Activated T-cell treated with anti-CD3 and anti-CD28 coated beads, Interleukin-2, amount 50 U/mL, for 24 hours (primary cell): ENCODE measurements around the gene TBX1.

Experiments
- DNase-seq: peaks from one replicate; pipeline ENCODE4 v3.0.0-alpha.2; 2020
- H3K27ac Mint-ChIP-seq: 2 replicates; pipeline ENCODE4 v1.8.0; 2020; ENCODE audit warnings: mild to moderate bottlenecking, mixed read lengths
- H3K27me3 Mint-ChIP-seq: 2 replicates; pipeline ENCODE4 v1.8.0; 2020; ENCODE audit warnings: mixed read lengths
- H3K36me3 Mint-ChIP-seq: 2 replicates; pipeline ENCODE4 v1.8.0; 2020; ENCODE audit warnings: low read depth, mixed read lengths
- H3K4me1 Mint-ChIP-seq: 2 replicates; pipeline ENCODE4 v1.8.0; 2020; ENCODE audit warnings: low read depth, mixed read lengths
- H3K4me3 Mint-ChIP-seq: 2 replicates; pipeline ENCODE4 v1.8.0; 2020; ENCODE audit warnings: mild to moderate bottlenecking, moderate library complexity, mixed read lengths
- H3K9me3 Mint-ChIP-seq: 2 replicates; pipeline ENCODE4 v1.8.0; 2020; ENCODE audit warnings: mixed read lengths

The TBX1 gene

GRCh38 chr22:19740586-19740985 lies 20.0 kb upstream of the TBX1 start:
- Mint-ChIP-seq H3K4me3 (no peak overlapping the region), H3K27ac (no peak overlapping the region), H3K27me3 (no peaks in the 10 kb centered on the region), H3K9me3 (no peaks in the 10 kb centered on the region), H3K4me1 (no peaks in the 10 kb centered on the region), H3K36me3 (no peaks in the 10 kb centered on the region)
- no peak for DNase-seq

- H3K4me1 Mint-ChIP-seq = no peaks in the 10 kb centered on the region
- no peak for DNase-seq
- no peak overlapping the region for H3K4me3 Mint-ChIP-seq
- H3K27ac Mint-ChIP-seq = no peak overlapping the region
- H3K9me3 Mint-ChIP-seq = no peaks in the 10 kb centered on the region
- H3K27me3 Mint-ChIP-seq = no peaks in the 10 kb centered on the region
- H3K36me3 Mint-ChIP-seq = no peaks in the 10 kb centered on the region
These were observed 19.5 kb upstream of the TBX1 start for GRCh38 chr22:19741053-19741452.

- Mint-ChIP-seq H3K36me3 (no peaks in the 10 kb centered on the region), H3K4me1 (no peaks in the 10 kb centered on the region), H3K27ac (no peak overlapping the region), H3K27me3 (no peaks in the 10 kb centered on the region), H3K9me3 (no peaks in the 10 kb centered on the region), H3K4me3 (no peak overlapping the region)
- DNase-seq = no peak
These were observed 18.2 kb upstream of the TBX1 start for GRCh38 chr22:19742160-19743066.

- Mint-ChIP-seq H3K4me1 (no peaks in the 10 kb centered on the region), H3K4me3 (no peak overlapping the region), H3K27ac (no peak overlapping the region), H3K9me3 (no peaks in the 10 kb centered on the region), H3K27me3 (no peaks in the 10 kb centered on the region), H3K36me3 (no peaks in the 10 kb centered on the region)
- DNase-seq = no peak
These were observed 17.5 kb upstream of the TBX1 start for GRCh38 chr22:19743081-19743480.

- H3K4me1 Mint-ChIP-seq = no peaks in the 10 kb centered on the region
- no peak overlapping the region for H3K27ac Mint-ChIP-seq
- H3K36me3 Mint-ChIP-seq = no peaks in the 10 kb centered on the region
- H3K27me3 Mint-ChIP-seq = no peaks in the 10 kb centered on the region
- H3K4me3 Mint-ChIP-seq = no peak overlapping the region
- no peaks in the 10 kb centered on the region for H3K9me3 Mint-ChIP-seq
- DNase-seq = no peak
These were observed 16.9 kb upstream of the TBX1 start for GRCh38 chr22:19743651-19744050.

- Mint-ChIP-seq H3K4me1 (no peaks in the 10 kb centered on the region), H3K36me3 (no peaks in the 10 kb centered on the region), H3K27ac (no peak overlapping the region), H3K27me3 (no peaks in the 10 kb centered on the region), H3K4me3 (no peak overlapping the region), H3K9me3 (no peaks in the 10 kb centered on the region)
- no peak for DNase-seq
These were observed 16.1 kb upstream of the TBX1 start for GRCh38 chr22:19744350-19745006.

GRCh38 chr22:19745155-19746101 lies 15.2 kb upstream of the TBX1 start:
- Mint-ChIP-seq H3K36me3 (no peaks in the 10 kb centered on the region), H3K27ac (no peak overlapping the region), H3K4me1 (no peaks in the 10 kb centered on the region), H3K9me3 (no peaks in the 10 kb centered on the region), H3K27me3 (no peaks in the 10 kb centered on the region), H3K4me3 (no peak overlapping the region)
- DNase-seq = no peak

- Mint-ChIP-seq H3K4me3 (no peak overlapping the region), H3K4me1 (no peaks in the 10 kb centered on the region), H3K27me3 (no peaks in the 10 kb centered on the region), H3K9me3 (no peaks in the 10 kb centered on the region), H3K27ac (no peak overlapping the region), H3K36me3 (no peaks in the 10 kb centered on the region)
- no peak for DNase-seq
These were observed 13.9 kb upstream of the TBX1 start for GRCh38 chr22:19746726-19747125.

GRCh38 chr22:19747551-19747950 lies 13.0 kb upstream of the TBX1 start:
- no peaks in the 10 kb centered on the region for H3K36me3 Mint-ChIP-seq
- no peaks in the 10 kb centered on the region for H3K9me3 Mint-ChIP-seq
- no peak overlapping the region for H3K4me3 Mint-ChIP-seq
- no peaks in the 10 kb centered on the region for H3K4me1 Mint-ChIP-seq
- H3K27ac Mint-ChIP-seq = no peak overlapping the region
- peaks cover 1% of the 10 kb centered on the region for H3K27me3 Mint-ChIP-seq
- DNase-seq = no peak

- peaks cover 7% of the 10 kb centered on the region for H3K27me3 Mint-ChIP-seq
- no peaks in the 10 kb centered on the region for H3K36me3 Mint-ChIP-seq
- DNase-seq = no peak
- H3K4me3 Mint-ChIP-seq = no peak overlapping the region
- no peaks in the 10 kb centered on the region for H3K4me1 Mint-ChIP-seq
- H3K9me3 Mint-ChIP-seq = no peaks in the 10 kb centered on the region
- no peak overlapping the region for H3K27ac Mint-ChIP-seq
These were observed 12.4 kb upstream of the TBX1 start for GRCh38 chr22:19748139-19748538.

GRCh38 chr22:19748991-19749664 lies 11.4 kb upstream of the TBX1 start:
- no peaks in the 10 kb centered on the region for H3K36me3 Mint-ChIP-seq
- no peak for DNase-seq
- H3K27ac Mint-ChIP-seq = no peak overlapping the region
- H3K27me3 Mint-ChIP-seq = peaks cover 17% of the 10 kb centered on the region
- no peak overlapping the region for H3K4me3 Mint-ChIP-seq
- no peaks in the 10 kb centered on the region for H3K4me1 Mint-ChIP-seq
- H3K9me3 Mint-ChIP-seq = no peaks in the 10 kb centered on the region

- Mint-ChIP-seq H3K36me3 (no peaks in the 10 kb centered on the region), H3K27me3 (peaks cover 24% of the 10 kb centered on the region), H3K4me3 (no peak overlapping the region), H3K9me3 (no peaks in the 10 kb centered on the region), H3K4me1 (no peaks in the 10 kb centered on the region), H3K27ac (no peak overlapping the region)
- no peak for DNase-seq
These were observed 10.7 kb upstream of the TBX1 start for GRCh38 chr22:19749876-19750275.

- no peak for DNase-seq
- Mint-ChIP-seq H3K36me3 (no peaks in the 10 kb centered on the region), H3K4me3 (no peak overlapping the region), H3K9me3 (no peaks in the 10 kb centered on the region), H3K27ac (no peak overlapping the region), H3K4me1 (peaks cover 3% of the 10 kb centered on the region), H3K27me3 (peaks cover 34% of the 10 kb centered on the region)
These were observed 9.8 kb upstream of the TBX1 start for GRCh38 chr22:19750507-19751490.
